ENCODE measurements around the gene GDF9.

The GDF9 gene

GRCh38 chr5:132813599-132814502, 52.4 kb downstream of the GDF9 start:
- Histone ChIP-seq H3K9ac (ENCODE audit: low read depth, low read length) (peak overlapping the region; percentile 55), H3K36me3 (ENCODE audit: insufficient read depth, low read length) (no peaks in the 10 kb centered on the region), H3K4me1 (ENCODE audit: insufficient read depth, low read length) (no peaks in the 10 kb centered on the region), H3K9me3 (ENCODE audit: control insufficient read depth, insufficient read depth, low read length) (no peaks in the 10 kb centered on the region)

GRCh38 chr5:132812781-132813598, 53.3 kb downstream of the GDF9 start, which contains the start of gene SOWAHA:
Gene SOWAHA, plus strand, starts transcription at chr5:132813302. Its CDS starts 320 bp downstream, at chr5:132813622.
- no peaks in the 10 kb centered on the region for H3K36me3 ChIP-seq (ENCODE audit: insufficient read depth, low read length)
- H3K4me1 ChIP-seq (ENCODE audit: insufficient read depth, low read length), result no peaks in the 10 kb centered on the region
- H3K9ac ChIP-seq (ENCODE audit: low read depth, low read length), result peak within 1 kb of the TSS; percentile 55
- H3K9me3 ChIP-seq (ENCODE audit: control insufficient read depth, insufficient read depth, low read length), result no peaks in the 10 kb centered on the region

GRCh38 chr5:132812123-132812765, 54.0 kb downstream of the GDF9 start:
- H3K36me3 ChIP-seq (ENCODE audit: insufficient read depth, low read length), result no peaks in the 10 kb centered on the region
- H3K9ac ChIP-seq (ENCODE audit: low read depth, low read length), result peak overlapping the region; percentile 17; the same call in 1 of the 2 replicates
- no peaks in the 10 kb centered on the region for H3K4me1 ChIP-seq (ENCODE audit: insufficient read depth, low read length)
- H3K9me3 ChIP-seq (ENCODE audit: control insufficient read depth, insufficient read depth, low read length), result no peaks in the 10 kb centered on the region
